ENCODE results near the gene CRACDL.

Gene CRACDL

GRCh38 chr2:98795891-98796676 is 139.9 kb downstream of the CRACDL start:
- no peak for DNase-seq (ENCODE audit: low read depth)
- no peak overlapping the region for H3K4me3 ChIP-seq (ENCODE audit: low read depth, low read length)
- TF ChIP-seq, protein P1, sequence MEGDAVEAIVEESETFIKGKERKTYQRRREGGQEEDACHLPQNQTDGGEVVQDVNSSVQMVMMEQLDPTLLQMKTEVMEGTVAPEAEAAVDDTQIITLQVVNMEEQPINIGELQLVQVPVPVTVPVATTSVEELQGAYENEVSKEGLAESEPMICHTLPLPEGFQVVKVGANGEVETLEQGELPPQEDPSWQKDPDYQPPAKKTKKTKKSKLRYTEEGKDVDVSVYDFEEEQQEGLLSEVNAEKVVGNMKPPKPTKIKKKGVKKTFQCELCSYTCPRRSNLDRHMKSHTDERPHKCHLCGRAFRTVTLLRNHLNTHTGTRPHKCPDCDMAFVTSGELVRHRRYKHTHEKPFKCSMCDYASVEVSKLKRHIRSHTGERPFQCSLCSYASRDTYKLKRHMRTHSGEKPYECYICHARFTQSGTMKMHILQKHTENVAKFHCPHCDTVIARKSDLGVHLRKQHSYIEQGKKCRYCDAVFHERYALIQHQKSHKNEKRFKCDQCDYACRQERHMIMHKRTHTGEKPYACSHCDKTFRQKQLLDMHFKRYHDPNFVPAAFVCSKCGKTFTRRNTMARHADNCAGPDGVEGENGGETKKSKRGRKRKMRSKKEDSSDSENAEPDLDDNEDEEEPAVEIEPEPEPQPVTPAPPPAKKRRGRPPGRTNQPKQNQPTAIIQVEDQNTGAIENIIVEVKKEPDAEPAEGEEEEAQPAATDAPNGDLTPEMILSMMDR (IDR thresholded peaks at IDR 0.05; ENCODE audit: insufficient read depth, low read depth, low read length, missing control alignments) = no peak

- no peak for DNase-seq (ENCODE audit: low read depth)
- TF ChIP-seq, protein P1 (IDR thresholded peaks at IDR 0.05; ENCODE audit: insufficient read depth, low read depth, low read length, missing control alignments) = no peak
- no peak overlapping the region for H3K4me3 ChIP-seq (ENCODE audit: low read depth, low read length)
Observed at GRCh38 chr2:98793897-98794830, 141.9 kb downstream of the CRACDL start.

GRCh38 chr2:98793275-98793674 is 142.8 kb downstream of the CRACDL start:
- TF ChIP-seq, protein P1 (IDR thresholded peaks at IDR 0.05; ENCODE audit: insufficient read depth, low read depth, low read length, missing control alignments) = no peak

GRCh38 chr2:98790221-98790620 is 145.8 kb downstream of the CRACDL start:
- TF ChIP-seq, protein P1 (IDR thresholded peaks at IDR 0.05; ENCODE audit: insufficient read depth, low read depth, low read length, missing control alignments) = no peak
- H3K4me3 ChIP-seq (ENCODE audit: low read depth, low read length) = no peak overlapping the region
- DNase-seq (ENCODE audit: low read depth) = no peak

More at GRCh38 chr2:98793275-98793674, 142.8 kb downstream of the CRACDL start:
- no peak for DNase-seq (ENCODE audit: low read depth)
- no peak overlapping the region for H3K4me3 ChIP-seq (ENCODE audit: low read depth, low read length)

DNA sequence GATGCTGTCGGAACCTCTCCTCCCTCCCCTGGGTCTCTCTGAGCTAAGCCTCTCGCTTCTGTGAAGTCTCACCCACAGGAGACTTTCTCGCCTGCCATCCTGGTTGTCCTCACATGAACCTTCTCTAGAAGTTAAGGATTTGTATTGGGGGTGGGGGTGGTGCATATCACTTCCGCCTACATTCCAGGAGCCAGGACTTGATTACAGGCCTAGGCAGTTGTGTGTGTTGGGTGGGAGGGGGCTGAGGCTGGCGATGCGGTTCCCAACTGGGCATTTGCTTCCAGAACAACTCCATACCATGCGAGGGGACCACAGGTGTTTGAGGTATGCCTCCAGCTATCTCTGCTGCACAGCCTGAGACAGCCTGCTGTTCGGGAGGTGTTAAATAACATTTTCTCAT is 148.3 kb downstream of the CRACDL start:
- no peak for DNase-seq (ENCODE audit: low read depth)
- TF ChIP-seq, protein P1 (IDR thresholded peaks at IDR 0.05; ENCODE audit: insufficient read depth, low read depth, low read length, missing control alignments) = no peak
- no peak overlapping the region for H3K4me3 ChIP-seq (ENCODE audit: low read depth, low read length)

- TF ChIP-seq, protein P1 (IDR thresholded peaks at IDR 0.05; ENCODE audit: insufficient read depth, low read depth, low read length, missing control alignments) = no peak
- no peak overlapping the region for H3K4me3 ChIP-seq (ENCODE audit: low read depth, low read length)
- DNase-seq (ENCODE audit: low read depth) = no peak
Observed at GRCh38 chr2:98786179-98786578, 149.8 kb downstream of the CRACDL start.

Data from GM12865 (cell line).